Lower lobe of right lung (tissue), 2 donors: Measurements from ENCODE around the gene MACROD2. TPM values are rescaled to one million over a fixed set of nuclear protein-coding genes. Genes with fewer than 3 reads are reported as not detected.
A peak's percentile ranks its signal among the peaks of the same experiment; 100 is the strongest.

ENCODE experiments used
- ATAC-seq, 2 donors: fragments of 200-7000 bp; cut with Tn5 transposase; one replicate each; pipeline ENCODE4 v1.9.1; 2020 to 2022; ENCODE audit warnings: mild to moderate bottlenecking in 2 of 2, moderate library complexity in 2 of 2
- DNase-seq: peaks from one replicate; pipeline ENCODE4 v3.0.0-alpha.2; 2020
- H3K27ac ChIP-seq: fragments of 200-600 bp; one replicate; pipeline ENCODE4 v1.8.0; 2022
- H3K27me3 ChIP-seq: fragments of 200-600 bp; one replicate; pipeline ENCODE4 v1.8.0; 2022; ENCODE audit warnings: low read depth
- H3K36me3 ChIP-seq: fragments of 200-600 bp; one replicate; pipeline ENCODE4 v1.8.0; 2022; ENCODE audit warnings: mild to moderate bottlenecking
- H3K4me1 ChIP-seq: fragments of 200-600 bp; one replicate; pipeline ENCODE4 v1.8.0; 2022
- H3K4me3 ChIP-seq: fragments of 200-600 bp; one replicate; pipeline ENCODE4 v1.8.0; 2022; ENCODE audit warnings: mild to moderate bottlenecking
- H3K9me3 ChIP-seq: fragments of 200-600 bp; one replicate; pipeline ENCODE4 v1.8.0; 2022
- intact Hi-C: fragments of 100-400 bp; cut with DNase I; formaldehyde crosslinking; loops from one replicate; pipeline ENCODE4 v1.11.0; 2022
- total RNA-seq: library from RNA; stranded (reverse); fragmentation: NEBNext Ultra II Directional; extraction: Animal tissue kit (Norgen Biotek cat#: 25700); gene quantifications from one replicate; pipeline ENCODE4 v1.2.1, GENCODE V29; 2021
- TF ChIP-seq, protein P1 (sequence below): fragments of 200-600 bp; IDR thresholded peaks from one replicate; pipeline ENCODE4 v1.8.0; 2022; ENCODE audit warnings: antibody characterized with exemption, mild to moderate bottlenecking
- donor health status: DM: no; HTN: yes; CAD: no; lungs with severe emphysema.

MACROD2 gene
- total RNA-seq, 1 donor from 2014 or later, result 73.0 TPM

DNA sequence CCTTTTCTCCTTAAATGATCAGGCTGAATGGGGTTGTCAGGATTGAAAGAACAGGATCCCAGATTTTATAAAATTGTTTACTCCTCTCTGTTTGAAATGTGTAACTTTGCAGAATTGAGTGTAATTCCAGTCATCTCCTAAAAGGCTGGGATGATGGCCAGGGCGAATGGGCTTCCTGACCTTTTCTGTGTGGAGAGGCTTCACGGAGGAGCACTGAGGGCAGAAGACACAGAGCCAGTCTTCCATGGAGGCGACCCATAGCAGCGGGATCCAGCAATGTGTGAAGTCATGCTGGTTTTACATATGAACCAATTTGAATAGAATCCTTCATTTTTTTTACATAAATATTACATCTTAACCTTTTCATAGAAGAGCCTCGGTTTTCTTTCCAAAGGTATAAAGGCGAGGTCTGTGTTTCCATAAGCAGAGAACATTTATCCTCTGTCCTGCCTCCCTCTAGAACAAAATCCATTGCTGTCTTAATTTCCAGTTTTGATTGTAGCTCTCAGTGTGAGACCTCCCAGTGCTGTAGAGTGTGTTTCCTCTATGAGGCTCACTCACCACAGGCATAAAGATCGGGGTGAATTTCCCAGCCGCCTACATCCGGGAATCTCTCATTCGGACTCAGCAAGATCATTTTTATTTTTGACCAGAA lies 711.8 kb downstream of the MACROD2 start:
- Histone ChIP-seq H3K9me3 (no peaks in the 10 kb centered on the region), H3K27ac (no peak overlapping the region), H3K4me1 (peaks cover 3% of the 10 kb centered on the region), H3K4me3 (no peak overlapping the region), H3K27me3 (no peaks in the 10 kb centered on the region), H3K36me3 (no peaks in the 10 kb centered on the region)
- ATAC-seq (no peak), DNase-seq (no peak)
- intact Hi-C loops, result no loop called here
- TF ChIP-seq, protein P1, sequence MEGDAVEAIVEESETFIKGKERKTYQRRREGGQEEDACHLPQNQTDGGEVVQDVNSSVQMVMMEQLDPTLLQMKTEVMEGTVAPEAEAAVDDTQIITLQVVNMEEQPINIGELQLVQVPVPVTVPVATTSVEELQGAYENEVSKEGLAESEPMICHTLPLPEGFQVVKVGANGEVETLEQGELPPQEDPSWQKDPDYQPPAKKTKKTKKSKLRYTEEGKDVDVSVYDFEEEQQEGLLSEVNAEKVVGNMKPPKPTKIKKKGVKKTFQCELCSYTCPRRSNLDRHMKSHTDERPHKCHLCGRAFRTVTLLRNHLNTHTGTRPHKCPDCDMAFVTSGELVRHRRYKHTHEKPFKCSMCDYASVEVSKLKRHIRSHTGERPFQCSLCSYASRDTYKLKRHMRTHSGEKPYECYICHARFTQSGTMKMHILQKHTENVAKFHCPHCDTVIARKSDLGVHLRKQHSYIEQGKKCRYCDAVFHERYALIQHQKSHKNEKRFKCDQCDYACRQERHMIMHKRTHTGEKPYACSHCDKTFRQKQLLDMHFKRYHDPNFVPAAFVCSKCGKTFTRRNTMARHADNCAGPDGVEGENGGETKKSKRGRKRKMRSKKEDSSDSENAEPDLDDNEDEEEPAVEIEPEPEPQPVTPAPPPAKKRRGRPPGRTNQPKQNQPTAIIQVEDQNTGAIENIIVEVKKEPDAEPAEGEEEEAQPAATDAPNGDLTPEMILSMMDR, result no peak

DNA sequence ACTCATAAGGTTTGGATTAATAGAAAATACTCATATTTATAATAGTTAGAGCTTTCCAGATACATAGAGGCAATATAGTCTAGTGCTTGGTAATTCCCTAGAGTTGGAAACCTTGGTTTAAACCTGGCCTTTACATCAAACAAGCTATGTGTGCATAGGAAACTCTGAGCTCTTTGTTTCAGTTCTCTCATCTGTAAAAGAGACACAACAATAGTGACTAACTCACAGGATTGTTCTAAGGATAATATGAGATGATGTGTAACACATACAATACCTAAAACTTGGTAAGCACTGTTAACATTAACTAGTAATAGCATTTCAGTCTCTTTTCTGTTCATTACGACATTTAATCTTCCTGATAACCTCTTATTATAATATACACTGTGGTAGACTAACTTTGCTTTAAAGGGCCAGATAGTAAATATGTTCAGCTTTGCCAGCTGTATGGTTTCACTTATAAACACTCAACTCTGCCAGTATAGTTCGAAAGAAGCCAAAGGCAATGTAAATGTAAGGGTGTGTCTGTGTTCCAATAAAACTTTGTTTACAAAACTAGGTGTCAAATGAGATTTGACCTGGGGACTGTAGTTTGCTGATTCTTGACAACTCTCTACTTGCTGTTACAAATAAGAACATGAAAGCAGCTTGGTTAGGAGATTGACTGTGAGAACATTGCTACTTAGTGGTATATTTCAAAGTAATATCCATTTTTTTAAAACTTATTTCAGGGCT lies 712.7 kb downstream of the MACROD2 start:
- no peak for DNase-seq
- peaks cover 12% of the 10 kb centered on the region for H3K4me1 ChIP-seq
- H3K4me3 ChIP-seq, result no peak overlapping the region
- H3K27ac ChIP-seq, result no peak overlapping the region
- H3K27me3 ChIP-seq, result no peaks in the 10 kb centered on the region
- no peak for ATAC-seq
- H3K36me3 ChIP-seq, result no peaks in the 10 kb centered on the region
- intact Hi-C loops, result no loop called here
- no peaks in the 10 kb centered on the region for H3K9me3 ChIP-seq
- TF ChIP-seq, protein P1, result no peak

GRCh38 chr20:14709439-14709838 lies 714.1 kb downstream of the MACROD2 start:
- no peaks in the 10 kb centered on the region for H3K27me3 ChIP-seq
- no peak for DNase-seq
- intact Hi-C loops, result no loop called here
- ATAC-seq, result no peak
- H3K27ac ChIP-seq, result no peak overlapping the region
- TF ChIP-seq, protein P1, result no peak
- H3K4me3 ChIP-seq, result no peak overlapping the region
- no peaks in the 10 kb centered on the region for H3K36me3 ChIP-seq
- H3K9me3 ChIP-seq, result no peaks in the 10 kb centered on the region
- H3K4me1 ChIP-seq, result peaks cover 12% of the 10 kb centered on the region

DNA sequence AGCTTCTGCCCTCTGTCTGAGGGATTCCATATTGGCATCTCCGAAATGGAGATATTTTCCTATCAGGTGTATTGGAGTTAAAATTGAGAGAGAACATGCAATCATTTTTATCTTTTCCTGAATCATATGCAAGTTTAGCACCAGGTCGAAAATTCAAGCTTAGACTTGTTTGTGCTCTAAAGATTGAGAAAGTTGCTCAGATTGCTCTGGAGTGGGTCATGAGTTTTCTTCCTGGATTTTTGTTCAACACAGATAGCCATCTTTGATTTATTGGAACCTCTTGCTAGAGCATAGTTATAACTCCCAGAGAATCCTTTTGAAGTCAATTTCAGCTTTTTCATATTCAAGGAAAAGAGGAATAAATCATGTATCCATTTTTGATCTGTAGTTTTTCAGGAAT lies 715.6 kb downstream of the MACROD2 start:
- Histone ChIP-seq H3K4me3 (no peak overlapping the region), H3K9me3 (no peaks in the 10 kb centered on the region), H3K27ac (no peak overlapping the region), H3K36me3 (no peaks in the 10 kb centered on the region), H3K4me1 (peaks cover 12% of the 10 kb centered on the region), H3K27me3 (no peaks in the 10 kb centered on the region)
- ATAC-seq (no peak), DNase-seq (no peak)
- intact Hi-C loops, result no loop called here
- TF ChIP-seq, protein P1, result no peak

DNA sequence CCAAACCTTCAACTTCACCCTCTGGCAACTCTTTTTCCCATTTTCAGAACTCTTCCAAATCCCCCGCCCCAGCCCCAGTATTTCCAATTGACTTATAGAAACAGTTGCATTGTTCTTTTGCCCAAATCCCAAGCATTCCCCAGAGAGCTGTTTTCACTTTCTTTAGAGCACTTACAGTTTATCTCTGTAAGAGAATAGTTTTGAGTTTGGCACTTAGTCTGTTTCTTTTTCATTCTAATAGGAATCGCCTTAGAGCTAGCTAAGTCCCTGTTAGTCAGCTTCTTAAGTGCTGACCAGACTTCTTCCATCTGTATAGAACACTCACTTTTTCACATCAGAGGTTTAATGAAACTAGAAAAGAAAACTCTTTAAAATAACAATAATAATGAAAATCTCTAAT lies 716.3 kb downstream of the MACROD2 start:
- H3K4me1 ChIP-seq, result peaks cover 12% of the 10 kb centered on the region
- no peak overlapping the region for H3K27ac ChIP-seq
- intact Hi-C loops, result no loop called here
- DNase-seq (no peak), ATAC-seq (peak in 1 of 2 donors; percentile 77)
- TF ChIP-seq, protein P1, result no peak
- H3K36me3 ChIP-seq, result no peaks in the 10 kb centered on the region
- H3K27me3 ChIP-seq, result no peaks in the 10 kb centered on the region
- H3K4me3 ChIP-seq, result no peak overlapping the region
- no peaks in the 10 kb centered on the region for H3K9me3 ChIP-seq
